Glutamatergic neuron (in vitro differentiated cells): ENCODE measurements around the gene FBXO31. TPM values are rescaled to one million over a fixed set of nuclear protein-coding genes. Genes with fewer than 3 reads are reported as not detected.
"Not testable (repeated sequence)": the region's sequence is repeated elsewhere in the genome, so short reads cannot be mapped to it uniquely, and the experiment has no call there.

ENCODE experiments used
- DNase-seq: peaks from one replicate; pipeline ENCODE4 v3.0.0; 2022
- H3K27ac Mint-ChIP-seq: one replicate; pipeline ENCODE4 v1.8.0; 2020; ENCODE audit warnings: mild to moderate bottlenecking, mixed read lengths, inconsistent platforms; ENCODE audit not compliant: unreplicated experiment
- H3K27me3 Mint-ChIP-seq: one replicate; pipeline ENCODE4 v1.8.0; 2020; ENCODE audit warnings: mild to moderate bottlenecking, moderate library complexity, mixed read lengths, inconsistent platforms; ENCODE audit not compliant: unreplicated experiment
- H3K36me3 Mint-ChIP-seq: one replicate; pipeline ENCODE4 v1.8.0; 2020; ENCODE audit warnings: mild to moderate bottlenecking, mixed read lengths, inconsistent platforms; ENCODE audit not compliant: unreplicated experiment
- H3K4me1 Mint-ChIP-seq: one replicate; pipeline ENCODE4 v1.8.0; 2020; ENCODE audit warnings: mild to moderate bottlenecking, low read depth, mixed read lengths, inconsistent platforms; ENCODE audit not compliant: unreplicated experiment
- H3K4me3 Mint-ChIP-seq: one replicate; pipeline ENCODE4 v1.8.0; 2020; ENCODE audit warnings: mild to moderate bottlenecking, mixed read lengths, inconsistent platforms; ENCODE audit not compliant: unreplicated experiment
- H3K9me3 Mint-ChIP-seq: one replicate; pipeline ENCODE4 v1.8.0; 2020; ENCODE audit warnings: mild to moderate bottlenecking, moderate library complexity, mixed read lengths, inconsistent platforms; ENCODE audit not compliant: unreplicated experiment
- total RNA-seq: library from RNA; stranded (reverse); fragmentation: NEBNext Ultra II Directional; extraction: Animal tissue kit (Norgen Biotek cat#: 25700); gene quantifications from one replicate; pipeline ENCODE4 v1.2.1, GENCODE V29; 2021; ENCODE audit not compliant: unreplicated experiment
- TF ChIP-seq, protein P1 (sequence below): fragments of 200-600 bp; sonication (generic); IDR thresholded peaks from one replicate; pipeline ENCODE4 v1.5.0; 2021; ENCODE audit not compliant: partially characterized antibody, unreplicated experiment

Gene FBXO31
- total RNA-seq, 1 donor from 2014 or later, result 66.7 TPM

DNA sequence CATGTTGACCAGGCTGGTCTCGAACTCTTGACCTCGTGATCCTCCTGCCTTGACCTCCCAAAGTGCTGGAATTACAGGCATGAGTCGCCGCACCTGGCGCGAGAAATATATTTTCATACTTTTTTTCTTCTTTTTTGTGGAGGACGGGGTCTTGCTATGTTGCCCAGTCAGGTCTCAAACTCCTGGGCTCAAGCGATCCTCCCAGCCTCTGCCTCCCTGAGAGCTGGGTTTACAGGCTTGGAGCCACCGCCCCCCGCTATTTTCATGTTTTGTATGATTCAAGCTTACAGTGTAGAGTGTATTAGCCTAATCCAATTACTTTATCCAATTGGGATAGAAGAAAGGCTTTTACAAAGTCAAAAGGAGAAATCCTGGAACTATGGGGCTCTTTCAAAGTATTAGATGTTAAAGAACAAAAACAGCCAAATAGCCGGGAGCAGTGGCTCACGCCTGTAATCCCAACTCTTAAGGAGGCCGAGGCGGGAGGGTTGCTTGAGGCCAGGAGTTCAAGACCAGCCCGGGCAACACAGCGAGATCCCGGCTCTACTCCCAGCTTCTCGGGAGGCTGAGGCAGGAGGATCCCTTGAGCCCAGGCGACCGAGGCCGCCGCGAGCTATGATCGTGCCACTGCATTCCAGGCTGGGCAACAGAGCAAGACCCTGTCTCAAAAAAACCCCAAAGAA, 7.2 kb upstream of the FBXO31 start:
- DNase-seq, result no peak
- Mint-ChIP-seq H3K4me3 (peak overlapping the region; percentile 88), H3K4me1 (peaks cover 46% of the 10 kb centered on the region), H3K27me3 (peaks cover 23% of the 10 kb centered on the region), H3K27ac (peak overlapping the region; percentile 97), H3K9me3 (peaks cover 27% of the 10 kb centered on the region), H3K36me3 (no peaks in the 10 kb centered on the region)
- TF ChIP-seq, protein P1, sequence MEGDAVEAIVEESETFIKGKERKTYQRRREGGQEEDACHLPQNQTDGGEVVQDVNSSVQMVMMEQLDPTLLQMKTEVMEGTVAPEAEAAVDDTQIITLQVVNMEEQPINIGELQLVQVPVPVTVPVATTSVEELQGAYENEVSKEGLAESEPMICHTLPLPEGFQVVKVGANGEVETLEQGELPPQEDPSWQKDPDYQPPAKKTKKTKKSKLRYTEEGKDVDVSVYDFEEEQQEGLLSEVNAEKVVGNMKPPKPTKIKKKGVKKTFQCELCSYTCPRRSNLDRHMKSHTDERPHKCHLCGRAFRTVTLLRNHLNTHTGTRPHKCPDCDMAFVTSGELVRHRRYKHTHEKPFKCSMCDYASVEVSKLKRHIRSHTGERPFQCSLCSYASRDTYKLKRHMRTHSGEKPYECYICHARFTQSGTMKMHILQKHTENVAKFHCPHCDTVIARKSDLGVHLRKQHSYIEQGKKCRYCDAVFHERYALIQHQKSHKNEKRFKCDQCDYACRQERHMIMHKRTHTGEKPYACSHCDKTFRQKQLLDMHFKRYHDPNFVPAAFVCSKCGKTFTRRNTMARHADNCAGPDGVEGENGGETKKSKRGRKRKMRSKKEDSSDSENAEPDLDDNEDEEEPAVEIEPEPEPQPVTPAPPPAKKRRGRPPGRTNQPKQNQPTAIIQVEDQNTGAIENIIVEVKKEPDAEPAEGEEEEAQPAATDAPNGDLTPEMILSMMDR, result no peak

DNA sequence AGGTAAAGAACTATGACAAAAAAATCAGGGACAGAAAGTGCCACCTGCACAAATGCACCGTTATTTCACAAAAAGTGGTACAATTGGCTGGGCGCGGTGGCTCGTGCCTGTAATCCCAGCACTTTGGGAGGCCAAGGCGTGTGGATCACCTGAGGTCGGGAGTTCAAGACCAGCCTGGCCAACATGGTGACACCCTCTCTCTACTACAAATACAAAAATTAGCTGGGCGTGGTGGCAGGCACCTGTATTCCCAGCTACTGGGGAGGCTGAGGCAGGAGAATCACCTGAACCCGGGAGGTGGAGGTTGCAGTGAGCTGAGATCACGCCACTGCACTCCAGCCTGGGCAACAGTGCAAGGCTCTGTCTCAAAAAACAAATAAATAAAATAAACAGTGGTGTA, 6.3 kb upstream of the FBXO31 start:
- H3K9me3 Mint-ChIP-seq, result peaks cover 27% of the 10 kb centered on the region
- H3K27ac Mint-ChIP-seq, result peak overlapping the region; percentile 97
- peak overlapping the region; percentile 77 for H3K4me3 Mint-ChIP-seq
- peaks cover 23% of the 10 kb centered on the region for H3K27me3 Mint-ChIP-seq
- H3K4me1 Mint-ChIP-seq, result peaks cover 41% of the 10 kb centered on the region
- not testable (repeated sequence) for H3K36me3 Mint-ChIP-seq, DNase-seq

DNA sequence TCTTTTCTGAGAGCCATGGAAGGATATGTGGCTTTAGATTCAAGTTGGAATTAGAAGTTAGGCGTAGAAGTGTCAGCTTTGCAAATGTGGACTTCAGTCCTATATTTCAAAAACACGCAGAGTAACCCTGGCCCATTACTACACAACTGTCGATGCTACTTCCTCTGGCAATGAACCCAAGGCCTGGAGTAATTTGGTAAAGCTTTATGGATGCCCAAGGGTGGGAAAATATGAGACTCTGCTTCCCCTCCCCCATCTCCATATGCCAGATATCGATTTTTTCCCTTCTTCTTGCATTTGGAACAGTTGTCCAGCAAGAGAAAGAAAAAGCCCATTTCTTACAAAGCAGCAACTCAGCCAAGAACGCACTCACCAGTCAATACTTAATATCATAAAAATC, 5.7 kb upstream of the FBXO31 start:
- Mint-ChIP-seq H3K4me3 (peak overlapping the region; percentile 77), H3K27ac (peak overlapping the region; percentile 97), H3K9me3 (peaks cover 29% of the 10 kb centered on the region), H3K27me3 (peaks cover 21% of the 10 kb centered on the region), H3K4me1 (peaks cover 35% of the 10 kb centered on the region), H3K36me3 (no peaks in the 10 kb centered on the region)
- TF ChIP-seq, protein P1, result no peak
- no peak for DNase-seq

DNA sequence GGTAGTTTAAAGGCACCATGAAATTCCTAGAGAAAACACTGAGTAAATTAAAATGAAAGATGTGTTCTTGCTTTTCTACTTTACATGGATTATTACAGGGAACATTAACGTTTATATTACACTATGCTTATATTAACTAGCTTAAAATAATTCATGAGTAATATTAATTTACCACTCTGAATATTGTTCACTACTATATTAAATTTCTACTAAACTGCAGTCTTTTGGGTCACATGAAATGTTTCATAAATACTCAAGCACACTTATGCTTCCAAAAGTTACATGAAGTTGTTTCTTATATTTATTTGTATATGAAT, 5.2 kb upstream of the FBXO31 start:
- peaks cover 31% of the 10 kb centered on the region for H3K9me3 Mint-ChIP-seq
- peak overlapping the region; percentile 99 for H3K27ac Mint-ChIP-seq
- TF ChIP-seq, protein P1, result no peak
- peaks cover 24% of the 10 kb centered on the region for H3K27me3 Mint-ChIP-seq
- no peaks in the 10 kb centered on the region for H3K36me3 Mint-ChIP-seq
- no peak for DNase-seq
- peaks cover 35% of the 10 kb centered on the region for H3K4me1 Mint-ChIP-seq
- H3K4me3 Mint-ChIP-seq, result peak overlapping the region; percentile 81

DNA sequence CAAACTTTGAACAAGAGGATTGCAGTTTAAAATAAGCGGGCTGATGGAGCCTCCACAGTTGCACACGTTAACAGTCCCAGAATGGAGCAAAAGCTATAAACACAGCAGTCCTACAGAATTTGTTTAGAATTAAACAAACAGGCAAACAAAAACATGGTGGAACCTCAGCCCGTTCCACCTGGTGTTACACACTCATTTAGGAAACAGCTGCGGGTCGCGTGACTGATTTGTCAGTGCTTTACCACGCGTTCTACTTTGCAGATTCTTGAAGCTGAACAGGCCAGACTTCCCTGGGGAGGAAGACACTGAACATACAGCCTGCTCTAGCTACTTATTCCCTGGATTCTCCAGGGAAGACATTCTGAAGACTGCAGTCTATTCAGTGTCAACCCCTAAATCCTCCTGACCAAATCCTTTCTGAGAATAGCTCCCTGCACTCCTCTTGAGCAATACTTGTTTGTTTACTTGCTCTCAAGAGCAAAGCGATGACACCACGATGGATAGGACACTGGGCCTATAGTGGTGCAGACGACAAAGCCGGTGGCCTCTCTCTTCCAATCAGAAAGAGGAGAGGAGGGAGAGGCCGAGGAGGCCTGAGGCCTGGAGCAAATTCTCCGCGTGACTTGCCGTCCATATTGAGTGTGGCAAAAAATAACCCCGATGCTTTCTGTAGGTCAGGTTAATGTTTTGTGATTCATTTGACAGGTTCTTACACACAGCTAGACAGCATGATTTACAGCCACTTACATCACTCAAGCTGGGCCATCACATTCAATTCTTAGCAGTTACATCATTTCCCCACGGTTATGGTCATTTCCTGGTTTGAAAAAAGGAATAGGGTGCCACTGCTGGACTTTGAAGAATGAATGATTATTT, 4.6 kb upstream of the FBXO31 start:
- Mint-ChIP-seq H3K4me3 (peak overlapping the region; percentile 81), H3K27ac (peak overlapping the region; percentile 99), H3K36me3 (no peaks in the 10 kb centered on the region), H3K4me1 (peaks cover 32% of the 10 kb centered on the region), H3K27me3 (peaks cover 21% of the 10 kb centered on the region), H3K9me3 (peaks cover 27% of the 10 kb centered on the region)
- DNase-seq, result peak; percentile 80
- TF ChIP-seq, protein P1, result no peak

DNA sequence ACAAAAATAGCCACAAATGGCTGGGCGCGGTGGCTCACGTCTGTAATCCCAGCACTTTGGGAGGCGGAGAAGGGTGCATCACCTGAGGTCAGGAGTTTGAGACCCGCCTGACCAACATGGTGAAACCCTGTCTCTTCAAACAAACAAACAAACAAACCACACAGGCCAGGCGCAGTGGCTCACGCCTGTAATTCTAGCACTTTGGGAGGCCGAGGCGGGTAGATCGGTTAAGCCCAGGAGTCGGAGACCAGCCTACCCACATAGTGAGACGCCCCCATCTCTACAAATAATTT, 1.2 kb upstream of the FBXO31 start:
- peak overlapping the region; percentile 88 for H3K27ac Mint-ChIP-seq
- H3K4me1 Mint-ChIP-seq, result peaks cover 47% of the 10 kb centered on the region
- H3K27me3 Mint-ChIP-seq, result peaks cover 21% of the 10 kb centered on the region
- H3K4me3 Mint-ChIP-seq, result peak overlapping the region; percentile 79
- not testable (repeated sequence) for DNase-seq, H3K36me3 Mint-ChIP-seq
- H3K9me3 Mint-ChIP-seq, result peaks cover 25% of the 10 kb centered on the region
